ENCODE results near the gene AMH. TPM values are rescaled to one million over a fixed set of nuclear protein-coding genes. Genes with fewer than 3 reads are reported as not detected.

The AMH gene
- total and polyA plus RNA-seq, 4 donors, result 0.08 to 0.59 (median 0.47) TPM; not detected in 1

DNA sequence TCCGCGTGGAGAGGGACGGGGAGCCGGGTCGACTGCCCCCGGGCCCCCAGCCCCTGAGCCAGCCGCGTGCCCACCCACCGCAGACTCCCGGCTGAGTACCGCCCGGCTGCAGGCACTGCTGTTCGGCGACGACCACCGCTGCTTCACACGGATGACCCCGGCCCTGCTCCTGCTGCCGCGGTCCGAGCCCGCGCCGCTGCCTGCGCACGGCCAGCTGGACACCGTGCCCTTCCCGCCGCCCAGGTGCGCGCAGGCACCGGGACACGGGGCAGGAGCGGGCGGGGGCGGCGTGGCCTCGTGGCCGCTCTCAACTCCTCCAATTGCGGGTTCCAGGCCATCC, 1.6 kb downstream of the AMH start:
- no peak for TF ChIP-seq HNF4A (conservative IDR thresholded peaks at IDR 0.05)
- TF ChIP-seq, protein P1, sequence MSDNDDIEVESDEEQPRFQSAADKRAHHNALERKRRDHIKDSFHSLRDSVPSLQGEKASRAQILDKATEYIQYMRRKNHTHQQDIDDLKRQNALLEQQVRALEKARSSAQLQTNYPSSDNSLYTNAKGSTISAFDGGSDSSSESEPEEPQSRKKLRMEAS (IDR thresholded peaks at IDR 0.05), result no peak
- no peak for TF ChIP-seq GABPA (IDR thresholded peaks at IDR 0.05 in 1 of 2, conservative IDR thresholded peaks at IDR 0.05 in 1 of 2)
- TF ChIP-seq, protein P2, sequence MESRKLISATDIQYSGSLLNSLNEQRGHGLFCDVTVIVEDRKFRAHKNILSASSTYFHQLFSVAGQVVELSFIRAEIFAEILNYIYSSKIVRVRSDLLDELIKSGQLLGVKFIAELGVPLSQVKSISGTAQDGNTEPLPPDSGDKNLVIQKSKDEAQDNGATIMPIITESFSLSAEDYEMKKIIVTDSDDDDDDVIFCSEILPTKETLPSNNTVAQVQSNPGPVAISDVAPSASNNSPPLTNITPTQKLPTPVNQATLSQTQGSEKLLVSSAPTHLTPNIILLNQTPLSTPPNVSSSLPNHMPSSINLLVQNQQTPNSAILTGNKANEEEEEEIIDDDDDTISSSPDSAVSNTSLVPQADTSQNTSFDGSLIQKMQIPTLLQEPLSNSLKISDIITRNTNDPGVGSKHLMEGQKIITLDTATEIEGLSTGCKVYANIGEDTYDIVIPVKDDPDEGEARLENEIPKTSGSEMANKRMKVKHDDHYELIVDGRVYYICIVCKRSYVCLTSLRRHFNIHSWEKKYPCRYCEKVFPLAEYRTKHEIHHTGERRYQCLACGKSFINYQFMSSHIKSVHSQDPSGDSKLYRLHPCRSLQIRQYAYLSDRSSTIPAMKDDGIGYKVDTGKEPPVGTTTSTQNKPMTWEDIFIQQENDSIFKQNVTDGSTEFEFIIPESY (IDR thresholded peaks at IDR 0.05), result no peak
- TF ChIP-seq RAD21 (IDR thresholded peaks at IDR 0.05), result no peak
- TF ChIP-seq NR2F2 (IDR thresholded peaks at IDR 0.05), result no peak
- TF ChIP-seq, protein P3, sequence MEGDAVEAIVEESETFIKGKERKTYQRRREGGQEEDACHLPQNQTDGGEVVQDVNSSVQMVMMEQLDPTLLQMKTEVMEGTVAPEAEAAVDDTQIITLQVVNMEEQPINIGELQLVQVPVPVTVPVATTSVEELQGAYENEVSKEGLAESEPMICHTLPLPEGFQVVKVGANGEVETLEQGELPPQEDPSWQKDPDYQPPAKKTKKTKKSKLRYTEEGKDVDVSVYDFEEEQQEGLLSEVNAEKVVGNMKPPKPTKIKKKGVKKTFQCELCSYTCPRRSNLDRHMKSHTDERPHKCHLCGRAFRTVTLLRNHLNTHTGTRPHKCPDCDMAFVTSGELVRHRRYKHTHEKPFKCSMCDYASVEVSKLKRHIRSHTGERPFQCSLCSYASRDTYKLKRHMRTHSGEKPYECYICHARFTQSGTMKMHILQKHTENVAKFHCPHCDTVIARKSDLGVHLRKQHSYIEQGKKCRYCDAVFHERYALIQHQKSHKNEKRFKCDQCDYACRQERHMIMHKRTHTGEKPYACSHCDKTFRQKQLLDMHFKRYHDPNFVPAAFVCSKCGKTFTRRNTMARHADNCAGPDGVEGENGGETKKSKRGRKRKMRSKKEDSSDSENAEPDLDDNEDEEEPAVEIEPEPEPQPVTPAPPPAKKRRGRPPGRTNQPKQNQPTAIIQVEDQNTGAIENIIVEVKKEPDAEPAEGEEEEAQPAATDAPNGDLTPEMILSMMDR (IDR thresholded peaks at IDR 0.05; ENCODE audit: low read depth, low read length, missing input control), result no peak
- no peak for TF ChIP-seq JUND (IDR thresholded peaks at IDR 0.05)
- no peak for TF ChIP-seq RXRA (IDR thresholded peaks at IDR 0.05)
- TF ChIP-seq SP1 (IDR thresholded peaks at IDR 0.05), result no peak
- TF ChIP-seq FOXA1 (IDR thresholded peaks at IDR 0.05), result no peak
- TF ChIP-seq HNF4G (IDR thresholded peaks at IDR 0.05), result no peak
- no peak for TF ChIP-seq EGR1 (IDR thresholded peaks at IDR 0.05; ENCODE audit: low read depth in 2 of 2)
- TF ChIP-seq TAF1 (conservative IDR thresholded peaks at IDR 0.05), result no peak
- TF ChIP-seq FOXA2 (IDR thresholded peaks at IDR 0.05), result no peak
- TF ChIP-seq, protein P4, sequence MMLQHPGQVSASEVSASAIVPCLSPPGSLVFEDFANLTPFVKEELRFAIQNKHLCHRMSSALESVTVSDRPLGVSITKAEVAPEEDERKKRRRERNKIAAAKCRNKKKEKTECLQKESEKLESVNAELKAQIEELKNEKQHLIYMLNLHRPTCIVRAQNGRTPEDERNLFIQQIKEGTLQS (IDR thresholded peaks at IDR 0.05), result no peak
- TF ChIP-seq, protein P5, sequence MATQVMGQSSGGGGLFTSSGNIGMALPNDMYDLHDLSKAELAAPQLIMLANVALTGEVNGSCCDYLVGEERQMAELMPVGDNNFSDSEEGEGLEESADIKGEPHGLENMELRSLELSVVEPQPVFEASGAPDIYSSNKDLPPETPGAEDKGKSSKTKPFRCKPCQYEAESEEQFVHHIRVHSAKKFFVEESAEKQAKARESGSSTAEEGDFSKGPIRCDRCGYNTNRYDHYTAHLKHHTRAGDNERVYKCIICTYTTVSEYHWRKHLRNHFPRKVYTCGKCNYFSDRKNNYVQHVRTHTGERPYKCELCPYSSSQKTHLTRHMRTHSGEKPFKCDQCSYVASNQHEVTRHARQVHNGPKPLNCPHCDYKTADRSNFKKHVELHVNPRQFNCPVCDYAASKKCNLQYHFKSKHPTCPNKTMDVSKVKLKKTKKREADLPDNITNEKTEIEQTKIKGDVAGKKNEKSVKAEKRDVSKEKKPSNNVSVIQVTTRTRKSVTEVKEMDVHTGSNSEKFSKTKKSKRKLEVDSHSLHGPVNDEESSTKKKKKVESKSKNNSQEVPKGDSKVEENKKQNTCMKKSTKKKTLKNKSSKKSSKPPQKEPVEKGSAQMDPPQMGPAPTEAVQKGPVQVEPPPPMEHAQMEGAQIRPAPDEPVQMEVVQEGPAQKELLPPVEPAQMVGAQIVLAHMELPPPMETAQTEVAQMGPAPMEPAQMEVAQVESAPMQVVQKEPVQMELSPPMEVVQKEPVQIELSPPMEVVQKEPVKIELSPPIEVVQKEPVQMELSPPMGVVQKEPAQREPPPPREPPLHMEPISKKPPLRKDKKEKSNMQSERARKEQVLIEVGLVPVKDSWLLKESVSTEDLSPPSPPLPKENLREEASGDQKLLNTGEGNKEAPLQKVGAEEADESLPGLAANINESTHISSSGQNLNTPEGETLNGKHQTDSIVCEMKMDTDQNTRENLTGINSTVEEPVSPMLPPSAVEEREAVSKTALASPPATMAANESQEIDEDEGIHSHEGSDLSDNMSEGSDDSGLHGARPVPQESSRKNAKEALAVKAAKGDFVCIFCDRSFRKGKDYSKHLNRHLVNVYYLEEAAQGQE (IDR thresholded peaks at IDR 0.05), result no peak
- H3K4me1 ChIP-seq (ENCODE audit: control insufficient read depth in 4 of 4, insufficient read depth in 4 of 4, low read length in 3 of 4), result peaks cover 11 to 53% (median 26%) of the 10 kb centered on the region in 4 donors
- no peak overlapping the region for H3K27ac ChIP-seq (ENCODE audit: low read depth in 1 of 2, low read length in 2 of 2)
- no peak overlapping the region for H3K9ac ChIP-seq (ENCODE audit: low read depth in 1 of 2, low read length in 2 of 2)
- H3K27me3 ChIP-seq (ENCODE audit: control insufficient read depth in 4 of 4, insufficient read depth in 4 of 4, low read length in 3 of 4), result peaks cover 0 to 28% (median 1%) of the 10 kb centered on the region in 4 donors
- H3K36me3 ChIP-seq (ENCODE audit: control insufficient read depth in 4 of 4, insufficient read depth in 3 of 4, low read depth in 1 of 4, low read length in 3 of 4), result peaks cover 0 to 17% (median 15%) of the 10 kb centered on the region in 4 donors
- H3K4me3 ChIP-seq (ENCODE audit: low read depth in 1 of 3, low read length in 3 of 3), result peak overlapping the region in 1 of 3 donors; percentile 14
- 9% methylated on average over 40 of the region's 40 CpGs for WGBS
- no peak for DNase-seq (ENCODE audit: low spot score)
- no peaks in the 10 kb centered on the region for H3K9me3 ChIP-seq (ENCODE audit: control insufficient read depth in 4 of 4, low read length in 3 of 4)
